Vagina (tissue), 2 donors: Measurements from ENCODE around the gene MAST2. TPM values are rescaled to one million over a fixed set of nuclear protein-coding genes. Genes with fewer than 3 reads are reported as not detected.

Experiments
- DNase-seq, 2 donors: peaks; one replicate each; pipeline ENCODE4 v3.0.0-alpha.2; 2017; ENCODE audit errors: extremely low spot score in 2 of 2
- H3K27ac ChIP-seq: fragments of 200-600 bp; sonication (generic); one replicate; pipeline ENCODE4 v1.5.1; 2019
- H3K27me3 ChIP-seq: fragments of 200-600 bp; sonication (generic); one replicate; pipeline ENCODE4 v1.5.1; 2019
- H3K36me3 ChIP-seq, 2 donors: fragments of 200-600 bp; sonication (generic); one replicate each; pipeline ENCODE4 v1.5.1; 2017 to 2019
- H3K4me1 ChIP-seq: fragments of 200-600 bp; sonication (generic); one replicate; pipeline ENCODE4 v1.5.1; 2019
- H3K4me3 ChIP-seq, 2 donors: fragments of 200-600 bp; sonication (generic); 1 replicate in 1 of 2; 2 replicates in 1 of 2; pipeline ENCODE4 v1.5.1; 2016 to 2019
- H3K9me3 ChIP-seq: fragments of 200-600 bp; sonication (generic); one replicate; pipeline ENCODE4 v1.5.1; 2019
- POLR2A ChIP-seq, 2 donors: fragments of 450-650 bp; IDR thresholded peaks; one replicate each; pipeline ENCODE4 v1.6.1; 2017; ENCODE audit warnings: antibody characterized with exemption in 2 of 2, mild to moderate bottlenecking in 2 of 2, moderate library complexity in 2 of 2
- POLR2AphosphoS5 ChIP-seq, 2 donors: sonication (generic); formaldehyde crosslinking; IDR thresholded peaks; one replicate each; pipeline ENCODE4 v1.9.0; 2017; ENCODE audit warnings: antibody characterized with exemption in 2 of 2, mild to moderate bottlenecking in 2 of 2, low read depth in 1 of 2; ENCODE audit not compliant: insufficient read depth in 1 of 2
- intact Hi-C: fragments of 100-400 bp; cut with DNase I; formaldehyde crosslinking; loops from one replicate; pipeline ENCODE4 v1.15.1; 2023
- total RNA-seq: library from RNA; depleted of rRNA; stranded (reverse); fragments of >200 nt; gene quantifications from one replicate; pipeline ENCODE4 v1.2.3, GENCODE V29; 2016
- TF ChIP-seq, protein P1 (sequence below), 3 experiments: fragments of 450-650 bp in 2 of 3; fragments of 200-600 bp in 1 of 3; sonication (generic) in 1 of 3; IDR thresholded peaks; one replicate each; pipeline ENCODE4 v1.5.1; 2017 to 2019; ENCODE audit warnings: antibody characterized with exemption in 3 of 3, mild to moderate bottlenecking in 2 of 3, moderate library complexity in 2 of 3

MAST2 gene
- total RNA-seq, 1 donor from 2014 or later = 28.2 TPM

DNA sequence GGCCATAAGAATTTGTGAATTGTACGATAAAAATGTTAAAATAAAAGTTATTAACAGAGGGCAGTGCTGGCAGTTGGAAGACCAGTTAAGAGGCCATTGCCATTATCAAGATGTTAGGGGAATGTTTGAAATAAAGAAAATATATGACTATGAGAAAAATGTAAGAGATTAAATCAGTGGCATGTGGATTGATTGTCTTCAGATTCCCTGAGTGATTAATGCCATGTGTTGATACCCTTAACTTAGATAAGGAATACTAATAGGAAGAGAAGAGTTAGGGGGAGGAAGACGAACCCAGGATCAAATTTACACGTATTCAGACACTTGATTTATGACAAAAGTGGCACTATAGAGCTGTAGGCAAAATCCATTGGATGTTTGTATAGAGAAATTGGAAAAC lies 173.2 kb downstream of the MAST2 start:
- Histone ChIP-seq H3K36me3 (no peaks in the 10 kb centered on the region), H3K27me3 (no peaks in the 10 kb centered on the region), H3K27ac (no peak overlapping the region), H3K4me1 (peaks cover 6% of the 10 kb centered on the region), H3K9me3 (no peaks in the 10 kb centered on the region), H3K4me3 (no peak overlapping the region)
- intact Hi-C loops = no loop called here
- no peak for TF ChIP-seq POLR2A (IDR thresholded peaks at IDR 0.05)
- TF ChIP-seq, protein P1, sequence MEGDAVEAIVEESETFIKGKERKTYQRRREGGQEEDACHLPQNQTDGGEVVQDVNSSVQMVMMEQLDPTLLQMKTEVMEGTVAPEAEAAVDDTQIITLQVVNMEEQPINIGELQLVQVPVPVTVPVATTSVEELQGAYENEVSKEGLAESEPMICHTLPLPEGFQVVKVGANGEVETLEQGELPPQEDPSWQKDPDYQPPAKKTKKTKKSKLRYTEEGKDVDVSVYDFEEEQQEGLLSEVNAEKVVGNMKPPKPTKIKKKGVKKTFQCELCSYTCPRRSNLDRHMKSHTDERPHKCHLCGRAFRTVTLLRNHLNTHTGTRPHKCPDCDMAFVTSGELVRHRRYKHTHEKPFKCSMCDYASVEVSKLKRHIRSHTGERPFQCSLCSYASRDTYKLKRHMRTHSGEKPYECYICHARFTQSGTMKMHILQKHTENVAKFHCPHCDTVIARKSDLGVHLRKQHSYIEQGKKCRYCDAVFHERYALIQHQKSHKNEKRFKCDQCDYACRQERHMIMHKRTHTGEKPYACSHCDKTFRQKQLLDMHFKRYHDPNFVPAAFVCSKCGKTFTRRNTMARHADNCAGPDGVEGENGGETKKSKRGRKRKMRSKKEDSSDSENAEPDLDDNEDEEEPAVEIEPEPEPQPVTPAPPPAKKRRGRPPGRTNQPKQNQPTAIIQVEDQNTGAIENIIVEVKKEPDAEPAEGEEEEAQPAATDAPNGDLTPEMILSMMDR (IDR thresholded peaks at IDR 0.05) = no peak
- TF ChIP-seq POLR2AphosphoS5 (IDR thresholded peaks at IDR 0.05; ENCODE audit: insufficient read depth in 1 of 2, low read depth in 1 of 2) = no peak
- no peak for DNase-seq

DNA sequence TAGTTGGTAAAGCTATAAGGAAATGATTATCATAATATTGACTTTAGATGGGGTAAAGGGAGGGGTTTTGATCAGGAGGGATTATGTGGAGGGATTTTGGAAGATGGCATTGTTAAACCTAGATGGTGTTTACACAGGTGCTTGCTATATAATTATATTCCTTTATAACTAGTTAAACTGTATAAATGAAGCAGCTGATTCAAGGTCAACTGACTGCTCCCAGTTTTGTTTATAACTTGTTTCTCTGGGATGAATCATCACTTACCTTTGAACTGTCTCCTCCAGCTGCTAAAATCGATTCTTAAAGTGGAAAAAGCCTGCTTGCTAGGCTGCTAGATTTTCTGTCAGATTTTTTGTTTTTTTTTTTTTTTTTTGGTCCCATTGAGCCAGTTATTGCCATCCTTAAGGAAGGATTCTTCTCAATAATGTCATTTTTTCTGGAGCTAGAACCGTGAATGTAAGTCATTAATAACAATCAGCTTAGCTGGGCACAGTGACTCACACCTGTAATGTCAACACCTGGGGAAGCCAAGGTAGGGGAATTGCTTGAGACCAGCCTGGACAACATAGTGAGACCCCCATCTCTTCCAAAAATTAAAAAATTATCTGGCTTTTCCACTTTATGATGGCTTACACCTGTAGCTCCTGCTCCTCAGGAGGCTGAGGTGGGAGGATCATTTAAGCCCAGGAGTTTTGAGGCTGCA lies 175.8 kb downstream of the MAST2 start:
- no peak for DNase-seq
- no peaks in the 10 kb centered on the region for H3K27me3 ChIP-seq

DNA sequence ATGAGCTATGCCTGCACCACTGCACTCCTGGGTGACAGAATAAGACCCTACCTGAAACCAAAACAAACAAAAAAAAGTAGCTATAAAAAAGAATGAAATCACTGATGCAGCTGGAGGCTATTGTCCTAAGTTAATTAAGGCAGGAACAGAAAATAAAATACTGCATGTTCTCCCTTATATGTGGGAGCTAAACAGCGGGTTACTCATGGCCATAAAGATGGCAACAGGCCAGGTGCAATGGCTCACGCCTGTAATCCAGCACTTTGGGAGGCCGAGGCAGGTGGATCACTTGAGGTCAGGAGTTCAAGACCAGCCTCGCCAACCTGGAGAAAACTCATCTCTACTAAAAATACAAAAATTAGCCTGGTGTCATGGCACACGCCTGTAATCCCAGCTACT lies 176.4 kb downstream of the MAST2 start:
- H3K36me3 ChIP-seq = no peaks in the 10 kb centered on the region

More for the DNA sequence above, 175.8 kb downstream of the MAST2 start:
- Histone ChIP-seq H3K9me3 (no peaks in the 10 kb centered on the region), H3K36me3 (no peaks in the 10 kb centered on the region), H3K27ac (no peak overlapping the region), H3K4me3 (no peak overlapping the region), H3K4me1 (peaks cover 6% of the 10 kb centered on the region)
- intact Hi-C loops = no loop called here
- peak in 1 of 2 donors; percentile 86 for TF ChIP-seq POLR2AphosphoS5 (IDR thresholded peaks at IDR 0.05; ENCODE audit: insufficient read depth in 1 of 2, low read depth in 1 of 2)
- TF ChIP-seq, protein P1 (IDR thresholded peaks at IDR 0.05) = no peak

DNA sequence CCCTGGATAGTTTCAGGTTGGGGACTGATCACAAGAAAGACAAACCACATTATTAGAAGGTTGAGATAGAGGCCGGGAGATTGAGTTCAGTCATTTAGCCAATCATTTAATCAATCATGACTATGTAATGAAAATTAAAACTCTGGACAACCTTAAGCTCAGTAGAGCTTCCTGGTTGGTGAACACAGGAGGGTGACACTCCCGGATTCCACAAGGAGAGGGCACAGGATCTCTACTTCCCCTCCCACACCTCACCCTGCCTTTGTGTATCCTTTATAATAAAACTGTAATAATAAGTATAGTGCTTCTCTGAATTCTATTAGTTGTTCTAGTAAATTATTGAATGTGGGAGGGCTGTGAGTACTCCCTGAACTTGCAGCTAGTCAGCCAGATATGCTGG lies 178.9 kb downstream of the MAST2 start:
- H3K36me3 ChIP-seq = no peaks in the 10 kb centered on the region
- no peak for DNase-seq
- intact Hi-C loops = no loop called here
- peaks cover 6% of the 10 kb centered on the region for H3K4me1 ChIP-seq
- H3K27me3 ChIP-seq = no peaks in the 10 kb centered on the region
- no peak overlapping the region for H3K27ac ChIP-seq
- no peak overlapping the region for H3K4me3 ChIP-seq
- no peak for TF ChIP-seq POLR2A (IDR thresholded peaks at IDR 0.05)
- TF ChIP-seq, protein P1 (IDR thresholded peaks at IDR 0.05) = no peak
- TF ChIP-seq POLR2AphosphoS5 (IDR thresholded peaks at IDR 0.05; ENCODE audit: insufficient read depth in 1 of 2, low read depth in 1 of 2) = no peak
- H3K9me3 ChIP-seq = no peaks in the 10 kb centered on the region

More for the DNA sequence above, 176.4 kb downstream of the MAST2 start:
- H3K9me3 ChIP-seq = no peaks in the 10 kb centered on the region
- no peak overlapping the region for H3K27ac ChIP-seq
- no peaks in the 10 kb centered on the region for H3K27me3 ChIP-seq
- intact Hi-C loops = no loop called here
- TF ChIP-seq POLR2AphosphoS5 (IDR thresholded peaks at IDR 0.05; ENCODE audit: insufficient read depth in 1 of 2, low read depth in 1 of 2) (no peak), POLR2A (IDR thresholded peaks at IDR 0.05) (no peak)
- TF ChIP-seq, protein P1 (IDR thresholded peaks at IDR 0.05) = no peak
- DNase-seq = no peak
- H3K4me3 ChIP-seq = no peak overlapping the region
- H3K4me1 ChIP-seq = peaks cover 6% of the 10 kb centered on the region

DNA sequence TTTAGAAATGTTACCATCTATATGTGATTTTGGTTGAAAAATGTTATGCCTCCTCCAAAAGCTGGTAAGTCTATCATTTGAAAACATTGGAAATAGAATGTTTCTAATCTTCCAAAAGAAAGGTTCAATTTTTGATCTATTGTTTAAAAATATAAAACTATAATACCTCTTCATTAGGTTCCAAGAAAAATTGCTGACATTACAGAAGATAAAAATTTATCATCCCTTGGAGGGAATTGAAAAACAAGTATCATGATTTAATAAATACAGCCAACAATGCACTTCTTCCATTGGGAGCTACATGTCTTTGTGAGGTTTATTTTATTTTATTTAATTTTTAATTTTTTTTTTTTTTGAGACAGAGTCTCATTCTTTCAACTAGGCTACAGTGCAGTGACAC lies 180.6 kb downstream of the MAST2 start:
- intact Hi-C loops = no loop called here
- H3K27me3 ChIP-seq = no peaks in the 10 kb centered on the region
- H3K9me3 ChIP-seq = no peaks in the 10 kb centered on the region
- no peaks in the 10 kb centered on the region for H3K4me1 ChIP-seq
- no peaks in the 10 kb centered on the region for H3K36me3 ChIP-seq
- no peak overlapping the region for H3K27ac ChIP-seq
- TF ChIP-seq, protein P1 (IDR thresholded peaks at IDR 0.05) = no peak
- no peak for TF ChIP-seq POLR2AphosphoS5 (IDR thresholded peaks at IDR 0.05; ENCODE audit: insufficient read depth in 1 of 2, low read depth in 1 of 2)
- TF ChIP-seq POLR2A (IDR thresholded peaks at IDR 0.05) = no peak
- no peak for DNase-seq
- H3K4me3 ChIP-seq = no peak overlapping the region
